OCI-LY7 (cell line): Measurements from ENCODE around the gene XPO1.

Source experiments
- EZH2phosphoT487 ChIP-seq: fragments of 200-600 bp; sonication (generic); IDR thresholded peaks from 2 replicates; pipeline ENCODE4 v1.6.1; 2018; ENCODE audit warnings: low read depth, borderline replicate concordance, mild to moderate bottlenecking, mixed run types, antibody characterized with exemption, low read length, moderate library complexity, mixed read lengths
- TF ChIP-seq, protein P1 (sequence below): fragments of 200-600 bp; sonication (generic); conservative IDR thresholded peaks from 2 replicates; pipeline ENCODE4 v1.5.1; 2014; ENCODE audit warnings: mild to moderate bottlenecking, antibody characterized with exemption, low read length, moderate library complexity, mixed read lengths

DNA sequence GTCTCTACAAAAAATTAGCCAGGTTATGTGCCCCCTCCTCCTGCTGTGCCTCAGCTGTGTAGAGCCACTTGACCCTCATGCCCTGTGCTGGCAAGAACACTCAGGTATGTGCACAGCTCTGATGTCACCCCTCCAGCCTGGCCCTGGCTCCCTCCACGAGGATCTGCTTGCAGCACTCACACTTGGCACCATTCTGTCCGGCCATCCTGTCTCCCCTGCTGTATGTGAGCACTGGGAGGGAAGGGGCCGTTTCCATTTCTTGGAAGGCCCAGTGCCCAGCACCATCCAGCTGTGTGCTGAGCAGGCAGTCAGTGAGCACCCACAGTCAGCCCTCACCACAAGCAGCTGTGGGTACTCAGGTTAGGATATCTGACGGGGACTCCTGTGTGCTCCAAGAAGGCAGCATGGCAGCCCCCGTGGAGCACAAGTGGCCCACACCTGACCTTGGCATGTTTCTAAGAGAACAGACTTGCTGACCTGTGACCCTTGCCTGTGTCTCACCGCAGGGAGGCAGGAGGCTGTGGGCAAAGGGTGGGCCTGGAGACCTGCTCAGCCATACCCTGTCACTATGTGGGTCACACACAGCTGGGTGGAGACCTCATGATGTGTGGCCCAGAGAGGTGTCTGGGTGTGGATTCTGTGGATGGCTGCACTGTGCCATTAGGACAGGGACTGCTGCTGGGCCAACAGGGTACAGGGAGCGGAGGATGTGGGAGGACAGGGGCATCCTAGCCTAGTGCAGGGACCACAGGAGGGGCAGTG lies 98.7 kb downstream of the XPO1 start:
- TF ChIP-seq, protein P1, sequence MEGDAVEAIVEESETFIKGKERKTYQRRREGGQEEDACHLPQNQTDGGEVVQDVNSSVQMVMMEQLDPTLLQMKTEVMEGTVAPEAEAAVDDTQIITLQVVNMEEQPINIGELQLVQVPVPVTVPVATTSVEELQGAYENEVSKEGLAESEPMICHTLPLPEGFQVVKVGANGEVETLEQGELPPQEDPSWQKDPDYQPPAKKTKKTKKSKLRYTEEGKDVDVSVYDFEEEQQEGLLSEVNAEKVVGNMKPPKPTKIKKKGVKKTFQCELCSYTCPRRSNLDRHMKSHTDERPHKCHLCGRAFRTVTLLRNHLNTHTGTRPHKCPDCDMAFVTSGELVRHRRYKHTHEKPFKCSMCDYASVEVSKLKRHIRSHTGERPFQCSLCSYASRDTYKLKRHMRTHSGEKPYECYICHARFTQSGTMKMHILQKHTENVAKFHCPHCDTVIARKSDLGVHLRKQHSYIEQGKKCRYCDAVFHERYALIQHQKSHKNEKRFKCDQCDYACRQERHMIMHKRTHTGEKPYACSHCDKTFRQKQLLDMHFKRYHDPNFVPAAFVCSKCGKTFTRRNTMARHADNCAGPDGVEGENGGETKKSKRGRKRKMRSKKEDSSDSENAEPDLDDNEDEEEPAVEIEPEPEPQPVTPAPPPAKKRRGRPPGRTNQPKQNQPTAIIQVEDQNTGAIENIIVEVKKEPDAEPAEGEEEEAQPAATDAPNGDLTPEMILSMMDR, result no peak
- TF ChIP-seq EZH2phosphoT487, result no peak
